ENCODE data around the gene NDUFV3.
"Not testable (repeated sequence)": the region's sequence is repeated elsewhere in the genome, so short reads cannot be mapped to it uniquely, and the experiment has no call there.

The NDUFV3 gene

GRCh38 chr21:42925114-42925926 lies 32.2 kb downstream of the NDUFV3 start, which contains the start of gene ERVH48-1:
ERVH48-1 (minus strand) TSS chr21:42925630; CDS start chr21:42919006, 6,624 bp downstream.
- Mint-ChIP-seq H3K36me3 (ENCODE audit: low read depth) (no peaks in the 10 kb centered on the region), H3K4me3 (no peak within 1 kb of the TSS), H3K4me1 (peaks cover 10% of the 10 kb centered on the region), H3K27me3 (ENCODE audit: low read depth) (no peaks in the 10 kb centered on the region), H3K27ac (peak within 1 kb of the TSS; percentile 33 to 84 (median 78)), H3K9me3 (no peaks in the 10 kb centered on the region)
- TF ChIP-seq CTCF (IDR thresholded peaks at IDR 0.05; ENCODE audit: unreplicated experiment in 3 of 3): no peak

GRCh38 chr21:42927474-42928200 lies 34.5 kb downstream of the NDUFV3 start:
- H3K27me3 Mint-ChIP-seq (ENCODE audit: low read depth); H3K36me3 Mint-ChIP-seq (ENCODE audit: low read depth); H3K27ac Mint-ChIP-seq: not testable (repeated sequence)

GRCh38 chr21:42929969-42930368 lies 36.9 kb downstream of the NDUFV3 start:
- H3K9me3 Mint-ChIP-seq: no peaks in the 10 kb centered on the region
- H3K36me3 Mint-ChIP-seq (ENCODE audit: low read depth): no peaks in the 10 kb centered on the region
- H3K27me3 Mint-ChIP-seq (ENCODE audit: low read depth): no peaks in the 10 kb centered on the region
- H3K4me1 Mint-ChIP-seq: peaks cover 8% of the 10 kb centered on the region
- TF ChIP-seq CTCF (IDR thresholded peaks at IDR 0.05; ENCODE audit: unreplicated experiment in 3 of 3): no peak
- no peak overlapping the region for H3K4me3 Mint-ChIP-seq
- no peak overlapping the region for H3K27ac Mint-ChIP-seq

More at GRCh38 chr21:42927474-42928200, 34.5 kb downstream of the NDUFV3 start:
- peaks cover 10% of the 10 kb centered on the region for H3K4me1 Mint-ChIP-seq
- H3K4me3 Mint-ChIP-seq, H3K9me3 Mint-ChIP-seq: not testable (repeated sequence)

- no peak overlapping the region for H3K4me3 Mint-ChIP-seq
- H3K9me3 Mint-ChIP-seq: no peaks in the 10 kb centered on the region
- TF ChIP-seq CTCF (IDR thresholded peaks at IDR 0.05; ENCODE audit: unreplicated experiment in 3 of 3): no peak
- no peak overlapping the region for H3K27ac Mint-ChIP-seq
- no peaks in the 10 kb centered on the region for H3K27me3 Mint-ChIP-seq (ENCODE audit: low read depth)
- peaks cover 8% of the 10 kb centered on the region for H3K4me1 Mint-ChIP-seq
- H3K36me3 Mint-ChIP-seq (ENCODE audit: low read depth): no peaks in the 10 kb centered on the region
These were observed 38.6 kb downstream of the NDUFV3 start for GRCh38 chr21:42931560-42932235.

GRCh38 chr21:42932378-42933136 lies 39.4 kb downstream of the NDUFV3 start:
- not testable (repeated sequence) for H3K36me3 Mint-ChIP-seq (ENCODE audit: low read depth); H3K27me3 Mint-ChIP-seq (ENCODE audit: low read depth); H3K4me3 Mint-ChIP-seq; H3K4me1 Mint-ChIP-seq; H3K9me3 Mint-ChIP-seq
- peak overlapping the region; percentile 37 to 51 (median 43) for H3K27ac Mint-ChIP-seq

- H3K27me3 Mint-ChIP-seq (ENCODE audit: low read depth); H3K4me3 Mint-ChIP-seq; H3K36me3 Mint-ChIP-seq (ENCODE audit: low read depth); H3K9me3 Mint-ChIP-seq: not testable (repeated sequence)
- peak overlapping the region; percentile 37 to 51 (median 43) for H3K27ac Mint-ChIP-seq
- H3K4me1 Mint-ChIP-seq: peaks cover 17% of the 10 kb centered on the region
These were observed 40.2 kb downstream of the NDUFV3 start for GRCh38 chr21:42933137-42933970.

- not testable (repeated sequence) for H3K4me3 Mint-ChIP-seq; H3K27me3 Mint-ChIP-seq (ENCODE audit: low read depth); H3K27ac Mint-ChIP-seq; H3K36me3 Mint-ChIP-seq (ENCODE audit: low read depth); H3K9me3 Mint-ChIP-seq
- peaks cover 19% of the 10 kb centered on the region for H3K4me1 Mint-ChIP-seq
These were observed 40.9 kb downstream of the NDUFV3 start for GRCh38 chr21:42933973-42934372.

GRCh38 chr21:42936360-42936759 lies 43.3 kb downstream of the NDUFV3 start:
- H3K36me3 Mint-ChIP-seq (ENCODE audit: low read depth); H3K9me3 Mint-ChIP-seq; H3K4me3 Mint-ChIP-seq; H3K27ac Mint-ChIP-seq; H3K27me3 Mint-ChIP-seq (ENCODE audit: low read depth): not testable (repeated sequence)
- H3K4me1 Mint-ChIP-seq: peaks cover 30% of the 10 kb centered on the region

- Mint-ChIP-seq H3K4me1 (peaks cover 30% of the 10 kb centered on the region), H3K27ac (peak overlapping the region in 1 of 3 experiments; percentile 46)
- H3K27me3 Mint-ChIP-seq (ENCODE audit: low read depth): not testable (repeated sequence)
These were observed 44.2 kb downstream of the NDUFV3 start for GRCh38 chr21:42937034-42937940.

More at GRCh38 chr21:42937034-42937940, 44.2 kb downstream of the NDUFV3 start:
- not testable (repeated sequence) for H3K4me3 Mint-ChIP-seq; H3K36me3 Mint-ChIP-seq (ENCODE audit: low read depth); H3K9me3 Mint-ChIP-seq

All from nephron (organoid).